Measurements from ENCODE around the gene PNMT.

Gene PNMT

DNA sequence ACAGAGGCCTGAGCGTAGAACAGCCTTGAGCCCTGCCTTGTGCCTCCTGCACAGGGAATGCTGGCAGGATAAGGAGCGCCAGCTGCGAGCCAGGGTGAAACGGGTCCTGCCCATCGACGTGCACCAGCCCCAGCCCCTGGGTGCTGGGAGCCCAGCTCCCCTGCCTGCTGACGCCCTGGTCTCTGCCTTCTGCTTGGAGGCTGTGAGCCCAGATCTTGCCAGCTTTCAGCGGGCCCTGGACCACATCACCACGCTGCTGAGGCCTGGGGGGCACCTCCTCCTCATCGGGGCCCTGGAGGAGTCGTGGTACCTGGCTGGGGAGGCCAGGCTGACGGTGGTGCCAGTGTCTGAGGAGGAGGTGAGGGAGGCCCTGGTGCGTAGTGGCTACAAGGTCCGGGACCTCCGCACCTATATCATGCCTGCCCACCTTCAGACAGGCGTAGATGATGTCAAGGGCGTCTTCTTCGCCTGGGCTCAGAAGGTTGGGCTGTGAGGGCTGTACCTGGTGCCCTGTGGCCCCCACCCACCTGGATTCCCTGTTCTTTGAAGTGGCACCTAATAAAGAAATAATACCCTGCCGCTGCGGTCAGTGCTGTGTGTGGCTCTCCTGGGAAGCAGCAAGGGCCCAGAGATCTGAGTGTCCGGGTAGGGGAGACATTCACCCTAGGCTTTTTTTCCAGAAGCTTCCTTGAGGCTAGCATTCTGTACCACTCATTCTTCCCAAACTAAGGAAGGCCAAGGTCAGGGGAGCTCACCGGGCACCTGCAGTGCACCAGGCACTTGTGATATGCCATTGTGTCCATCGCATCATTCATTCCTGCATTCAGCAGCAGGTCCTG, 1.9 kb downstream of the PNMT start:
- DNase-seq (ENCODE audit: low read depth in 2 of 2): no peak

DNA sequence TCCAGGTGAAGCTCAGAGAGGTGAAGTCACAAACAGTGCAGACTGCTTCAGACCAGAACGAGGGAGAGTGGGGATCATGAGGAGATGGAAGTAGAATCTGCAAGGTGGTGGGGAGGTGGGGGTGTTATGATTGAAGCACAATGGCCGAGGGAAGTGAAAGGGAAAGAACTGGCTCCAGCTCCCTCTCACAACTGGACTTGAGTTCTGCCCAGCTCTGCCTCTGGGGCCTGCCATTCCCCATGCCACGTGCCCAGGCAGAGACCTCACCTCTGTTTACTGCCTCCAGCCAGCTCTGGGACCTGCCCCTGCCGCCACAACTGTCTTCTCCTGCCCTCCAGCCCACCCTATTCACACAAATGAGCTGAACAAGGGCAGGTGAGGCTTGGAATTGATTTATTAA, 2.5 kb downstream of the PNMT start:
- DNase-seq (ENCODE audit: low read depth in 2 of 2): no peak

DNA sequence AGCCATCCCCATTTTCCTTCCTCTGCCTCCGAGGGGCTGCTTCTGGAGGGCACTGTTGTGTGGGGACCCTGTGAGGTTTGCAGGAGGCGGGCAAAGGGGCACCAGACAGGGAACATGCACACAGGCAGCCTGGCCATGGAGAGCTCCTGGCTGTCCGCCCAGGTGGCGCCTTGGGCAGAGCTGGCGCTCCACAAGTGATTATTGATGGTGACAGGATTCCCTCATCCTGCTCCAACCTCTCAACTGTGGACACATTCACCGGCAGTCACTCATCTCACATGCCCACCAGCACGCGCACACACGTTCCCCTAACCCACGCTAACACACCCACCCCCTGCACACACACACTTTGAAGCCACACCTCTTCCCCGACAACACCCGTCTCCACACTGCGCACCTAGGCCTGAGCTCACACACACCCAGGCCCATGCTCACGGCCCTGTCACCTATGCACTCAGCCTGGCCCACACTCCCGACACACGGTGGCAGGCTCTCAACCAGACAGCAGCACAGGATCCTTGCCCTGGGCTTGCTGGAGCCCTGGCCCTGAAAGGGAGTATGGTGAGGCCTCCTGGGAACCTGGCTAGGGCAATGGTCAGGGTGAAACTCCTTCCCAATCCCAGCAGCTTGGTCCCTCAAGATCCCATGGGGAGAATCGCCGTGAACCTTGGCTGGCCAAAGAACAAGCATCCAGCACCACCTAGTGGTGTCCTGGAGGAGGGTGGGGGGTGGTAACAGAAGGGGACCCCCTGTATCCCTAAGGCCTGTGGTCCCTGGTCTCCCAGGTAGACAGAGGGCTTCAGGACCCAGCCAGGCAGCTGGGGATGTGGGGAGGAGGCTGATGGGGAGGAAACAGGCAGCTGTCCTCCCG, 3.6 kb downstream of the PNMT start:
- DNase-seq (ENCODE audit: low read depth in 2 of 2): no peak

DNA sequence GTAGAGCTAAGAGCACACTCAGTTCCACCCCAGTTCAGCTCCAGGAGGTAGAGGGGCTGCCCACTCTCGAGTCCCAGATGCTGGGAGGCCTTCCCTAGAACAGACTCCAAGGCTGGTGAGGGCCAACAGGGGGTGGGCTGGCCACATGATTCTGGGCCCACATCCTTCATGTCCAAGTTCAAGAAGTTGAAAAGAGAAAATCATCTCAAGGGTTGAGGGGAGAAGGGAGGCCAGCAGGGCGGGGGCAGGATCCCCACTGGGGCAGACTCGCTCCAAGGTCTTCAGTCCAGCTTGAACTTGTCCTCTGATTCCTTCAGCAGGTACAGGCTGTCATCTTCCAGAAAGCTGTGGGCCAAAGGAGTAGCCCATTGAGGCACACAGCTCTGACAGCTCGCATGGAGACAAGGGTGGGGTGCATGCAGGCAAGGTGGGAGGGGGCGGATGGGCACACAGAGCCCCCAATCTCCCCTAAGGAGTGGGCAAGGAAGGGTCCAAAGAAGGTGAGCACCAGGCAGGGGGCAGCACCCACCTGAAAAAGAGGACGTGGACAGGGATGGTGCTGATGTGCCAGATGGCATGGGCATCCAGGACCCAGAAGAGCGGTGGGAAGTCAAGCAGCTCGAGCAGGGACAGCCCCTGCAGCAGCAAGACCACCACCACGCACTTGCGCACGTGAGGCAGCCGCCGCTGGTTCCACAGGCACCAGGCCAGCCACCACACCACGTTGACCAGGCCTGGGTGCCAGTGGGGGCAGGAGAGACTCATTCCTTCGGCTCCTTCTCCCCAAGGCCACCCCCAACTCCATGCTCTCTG, 4.5 kb downstream of the PNMT start:
- DNase-seq (ENCODE audit: low read depth in 2 of 2): no peak

DNA sequence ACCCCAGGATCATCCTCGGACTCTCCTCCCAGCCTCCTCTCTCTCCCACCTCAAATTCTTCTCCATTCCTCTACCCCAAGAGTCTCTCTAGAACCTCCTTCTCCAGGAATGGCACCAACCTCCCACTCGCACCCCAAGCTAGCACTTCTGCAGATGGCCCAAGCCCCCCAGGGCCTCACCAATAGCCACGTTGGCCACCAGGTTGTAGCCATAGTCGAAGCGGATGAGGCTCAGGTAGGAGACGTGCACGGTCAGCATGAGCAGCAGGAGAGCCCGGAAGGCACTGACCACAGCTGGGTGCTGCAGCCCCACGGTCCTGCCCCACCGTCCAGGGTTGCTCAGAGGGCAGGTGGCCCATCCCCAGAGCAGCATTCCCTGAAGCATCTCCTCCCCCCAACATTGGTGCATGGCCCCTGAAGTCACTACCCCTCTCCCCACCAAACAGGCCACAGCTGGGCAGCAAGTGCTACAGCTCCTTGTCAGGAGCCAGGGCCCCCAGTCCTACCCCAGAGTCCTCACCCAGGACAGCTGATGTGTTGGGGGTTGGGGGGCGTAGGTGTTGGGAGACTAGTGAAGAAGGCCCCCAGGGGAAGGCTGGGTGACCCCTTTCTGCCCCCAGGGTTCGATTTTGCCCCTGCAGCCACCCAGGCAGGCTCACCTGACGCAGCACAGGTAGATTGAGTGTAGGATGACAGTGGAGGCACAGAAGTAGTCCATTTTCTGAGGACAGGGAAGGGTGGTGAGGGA, 5.3 kb downstream of the PNMT start:
- DNase-seq (ENCODE audit: low read depth in 2 of 2): no peak

DNA sequence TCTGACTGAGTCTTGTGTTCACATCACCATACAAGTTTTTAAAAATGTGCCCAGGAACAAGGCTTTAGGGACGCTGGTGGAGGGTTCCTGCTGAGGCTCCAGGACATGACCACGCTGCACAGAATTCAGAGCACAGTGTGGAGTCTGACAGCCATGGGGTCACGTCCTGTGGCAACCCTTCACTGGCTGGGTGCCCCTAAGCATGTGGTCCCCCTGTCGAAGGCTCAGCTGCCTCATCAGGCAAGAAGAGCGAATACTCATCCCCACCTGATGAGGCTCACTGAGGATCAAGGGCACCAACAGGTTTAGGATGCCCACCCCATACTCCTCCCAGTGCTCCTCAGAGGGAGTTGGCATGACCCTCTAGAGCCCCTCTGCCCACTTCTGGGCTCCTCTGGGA, 5.9 kb downstream of the PNMT start:
- DNase-seq (ENCODE audit: low read depth in 2 of 2): no peak

DNA sequence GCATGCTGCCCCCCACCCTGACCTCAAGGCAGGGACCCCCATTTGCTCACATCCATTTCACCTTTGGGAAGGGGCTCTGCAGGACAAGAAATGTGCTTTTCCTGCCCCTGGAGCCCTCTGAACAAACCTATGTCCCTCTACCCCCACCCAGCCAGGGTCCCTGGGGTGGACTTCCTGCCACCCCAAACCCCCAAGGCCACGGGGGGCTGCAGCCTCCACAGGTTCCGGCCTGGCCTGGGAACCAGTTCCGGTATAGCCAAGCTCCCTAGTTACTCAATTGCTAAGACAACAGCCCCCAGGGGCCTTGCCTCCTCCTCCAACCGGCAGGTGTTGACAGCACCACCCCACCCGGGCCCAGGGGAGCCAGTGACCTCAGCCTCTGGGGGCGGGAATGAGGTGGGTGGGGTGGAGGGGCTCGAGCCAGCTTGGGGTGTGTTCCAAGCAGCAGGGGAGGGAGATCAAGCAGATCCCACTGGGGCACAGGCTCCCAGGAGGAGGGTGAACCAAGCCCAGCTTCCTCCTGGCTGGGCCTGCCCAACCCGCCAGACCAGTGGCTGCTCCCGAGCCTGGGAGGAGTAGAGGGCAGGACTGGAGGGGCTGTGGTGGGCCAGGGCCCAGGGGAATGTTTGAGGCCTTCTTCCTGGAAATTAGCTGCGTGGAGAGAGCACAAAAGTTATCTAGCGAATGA, 6.6 kb downstream of the PNMT start:
- no peak for DNase-seq (ENCODE audit: low read depth in 2 of 2)

DNA sequence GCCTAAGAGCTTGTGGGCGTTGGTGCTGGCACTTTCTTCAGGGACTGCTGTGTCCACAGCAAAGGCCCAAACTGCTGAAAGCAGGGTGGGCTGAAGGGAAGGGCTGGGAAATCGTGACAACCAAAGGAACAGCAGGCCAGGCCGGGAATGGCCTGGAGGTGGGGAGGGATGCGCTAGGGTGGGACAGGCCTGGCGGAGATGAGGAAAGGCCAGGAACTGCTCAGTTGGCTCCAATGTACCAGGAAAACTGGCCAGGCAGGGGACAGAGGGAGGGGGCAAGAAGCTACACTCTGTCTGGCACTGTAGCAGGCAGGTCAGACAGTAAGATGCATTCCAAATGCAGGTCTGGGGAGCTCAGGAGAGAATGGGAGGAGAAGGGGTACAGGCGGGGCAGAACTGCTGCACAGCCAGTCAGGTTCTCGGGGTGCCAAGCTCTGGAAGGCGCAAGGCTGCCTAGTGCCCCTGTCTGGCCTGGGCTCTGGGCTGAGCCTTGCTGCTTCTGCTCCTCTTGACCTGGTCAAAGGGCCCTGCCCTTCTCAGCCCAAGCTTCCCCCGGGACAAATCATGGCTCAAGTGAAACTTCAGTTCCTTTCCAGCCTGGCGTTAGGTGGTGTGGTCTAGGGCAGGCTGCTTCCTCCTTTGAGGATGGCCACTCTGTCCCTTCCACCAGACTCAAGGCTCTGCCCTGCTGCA, 7.3 kb downstream of the PNMT start:
- no peak for DNase-seq (ENCODE audit: low read depth in 2 of 2)

DNA sequence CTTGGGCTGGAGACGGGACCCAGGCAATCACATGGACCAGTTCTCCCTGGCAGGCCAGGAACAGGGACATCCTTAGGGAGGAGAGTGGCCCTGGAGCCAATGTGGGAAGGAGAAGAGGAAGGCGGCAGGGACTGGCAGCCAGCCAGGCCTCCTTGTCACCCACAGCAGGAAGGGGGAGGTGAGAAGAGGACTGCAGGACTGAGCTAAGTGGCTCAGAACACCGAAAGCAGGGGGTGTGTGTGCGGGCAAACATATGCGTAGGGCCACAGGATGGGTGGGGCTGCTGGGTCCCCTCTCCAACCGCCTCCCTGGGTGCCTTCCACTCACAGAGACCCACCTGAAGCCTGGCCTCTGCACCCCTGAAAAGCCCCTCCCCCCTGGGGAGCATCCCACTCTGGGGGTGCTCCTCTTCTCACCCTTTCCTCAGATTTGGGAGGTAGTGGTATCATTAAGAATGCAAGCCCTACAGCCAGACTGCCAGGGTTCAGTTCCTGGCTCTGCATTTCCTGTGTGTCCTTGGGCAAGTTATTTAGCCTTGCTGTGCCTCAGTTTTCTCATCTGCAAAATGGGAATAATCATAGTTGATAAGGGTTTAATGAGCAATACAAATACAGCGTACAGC, 8.1 kb downstream of the PNMT start:
- no peak for DNase-seq (ENCODE audit: low read depth in 2 of 2)

DNA sequence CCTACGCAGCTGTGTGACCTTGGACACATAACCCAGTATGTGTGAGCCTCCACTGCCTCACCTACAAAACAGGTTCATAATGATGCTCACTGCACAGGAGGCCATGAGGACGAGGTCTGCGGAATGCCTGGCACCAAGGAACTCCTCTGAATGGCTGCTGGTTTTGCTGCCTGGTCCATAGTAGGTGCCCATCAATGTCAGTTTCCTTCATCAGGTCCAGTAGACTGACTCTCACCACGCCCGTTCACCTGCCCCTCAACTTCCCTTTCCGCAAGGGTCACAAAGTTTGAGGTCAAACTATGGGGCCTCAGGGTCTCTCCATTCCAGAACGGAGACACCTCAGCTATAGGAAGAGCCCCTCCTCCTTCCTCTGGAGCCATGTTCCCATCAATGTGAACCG, 8.8 kb downstream of the PNMT start:
- no peak for DNase-seq (ENCODE audit: low read depth in 2 of 2)

DNA sequence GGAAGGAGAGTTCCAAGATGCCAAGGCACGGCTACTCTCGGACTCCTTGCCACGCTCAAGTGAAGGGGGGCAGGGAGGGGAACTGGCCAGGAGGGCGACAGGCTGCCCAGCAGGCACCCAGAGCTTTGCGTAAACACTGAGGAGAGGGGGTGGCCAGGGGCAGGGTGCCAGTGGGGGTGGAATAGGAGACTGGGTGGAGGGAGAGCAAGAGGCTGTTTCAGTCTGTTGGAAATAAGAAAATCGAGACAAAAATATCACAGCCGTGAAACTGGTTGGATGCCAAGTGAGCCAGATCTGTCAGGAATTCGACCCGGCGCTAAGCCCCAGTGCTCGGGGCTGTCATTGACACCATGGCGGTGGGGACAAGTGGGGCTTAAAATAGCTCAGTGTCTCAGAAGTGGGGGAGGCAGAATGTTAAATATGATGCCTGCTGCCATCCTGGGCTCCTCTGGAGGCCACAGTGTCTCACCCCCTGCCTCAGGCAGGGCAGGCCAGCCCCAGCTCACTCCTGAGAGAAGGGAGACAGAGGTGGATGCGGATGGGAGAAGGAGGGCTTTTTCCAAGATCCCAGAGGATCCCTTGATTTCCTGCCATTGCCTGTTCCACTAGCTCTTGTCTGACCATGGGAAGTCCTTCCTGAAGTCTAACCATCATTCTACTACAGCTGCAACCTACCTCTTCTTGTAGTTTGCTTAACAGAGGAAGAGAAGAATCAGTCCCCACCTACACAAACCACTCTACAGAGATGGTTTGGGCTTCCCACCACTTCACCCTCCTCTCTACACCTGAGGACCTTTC, 9.5 kb downstream of the PNMT start:
- DNase-seq (ENCODE audit: low read depth in 2 of 2): no peak

DNA sequence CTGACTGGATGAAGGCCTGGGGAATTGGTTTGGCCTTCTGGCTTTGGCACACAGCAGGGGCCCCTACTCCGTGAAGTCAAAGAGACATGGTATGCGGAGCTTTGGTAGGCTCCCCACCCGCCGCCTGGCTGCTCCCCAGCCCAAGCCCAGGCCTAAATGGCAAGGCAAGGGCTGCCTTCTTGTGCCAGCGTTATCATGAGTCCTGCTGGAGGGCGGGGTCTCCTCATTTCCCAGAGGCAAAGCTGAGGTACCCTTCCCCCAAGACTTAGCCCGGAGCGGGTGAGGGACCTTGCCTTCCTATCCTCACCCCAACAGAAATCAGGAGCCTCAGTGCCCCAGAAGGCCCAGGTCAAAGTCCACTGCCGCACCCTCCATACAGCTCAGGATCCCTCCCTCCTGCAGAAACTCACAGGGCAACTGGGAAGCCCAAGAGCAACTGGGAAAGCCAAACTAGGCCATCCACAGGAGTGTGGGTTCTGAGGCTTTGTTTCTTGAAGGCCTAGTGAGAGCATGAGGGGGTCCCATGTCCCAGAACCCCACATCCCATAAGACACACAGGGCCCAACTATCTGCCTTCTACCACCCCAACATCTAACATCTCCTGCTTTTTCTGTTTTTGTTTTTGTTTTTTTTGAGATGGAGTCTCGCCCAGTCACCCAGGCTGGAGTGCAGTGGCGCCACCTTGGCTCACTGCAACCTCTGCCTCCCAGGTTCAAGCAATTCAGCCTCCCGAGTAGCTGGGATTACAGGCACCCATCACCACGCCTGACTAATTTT, 10.3 kb downstream of the PNMT start:
- no peak for DNase-seq (ENCODE audit: low read depth in 2 of 2)

DNA sequence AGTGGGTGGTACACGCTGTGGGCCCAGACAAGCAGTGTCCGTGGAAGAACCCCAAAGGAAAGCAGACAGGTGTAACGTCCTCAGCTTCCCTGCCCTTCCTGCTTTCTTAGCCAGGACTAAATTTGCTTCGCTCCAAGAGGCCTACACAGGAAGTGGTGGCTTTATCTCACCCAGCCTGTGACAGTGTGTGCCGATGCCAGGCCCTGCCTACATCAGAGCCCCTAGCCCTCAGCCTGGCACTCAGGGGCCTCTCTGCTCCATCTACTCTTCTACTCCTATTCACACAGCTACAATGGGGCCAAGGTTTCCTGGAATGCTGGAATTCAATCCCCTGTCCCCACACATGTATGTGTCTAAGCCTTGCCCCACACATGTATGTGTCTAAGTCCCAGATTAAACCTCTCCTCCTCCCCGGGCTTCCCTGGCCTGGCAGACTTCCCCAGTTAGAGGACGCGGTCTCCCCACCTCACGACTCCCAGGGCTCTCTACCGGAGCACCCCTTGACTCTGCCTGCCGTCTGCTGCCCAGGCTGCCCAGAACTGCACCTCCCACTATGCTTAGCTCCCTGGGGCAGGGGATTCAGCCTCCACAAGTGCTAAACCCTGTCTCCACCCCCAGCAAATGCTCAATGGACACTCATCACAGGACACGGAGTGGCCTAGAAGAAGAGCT, 11.4 kb downstream of the PNMT start:
- DNase-seq (ENCODE audit: low read depth in 2 of 2): no peak

DNA sequence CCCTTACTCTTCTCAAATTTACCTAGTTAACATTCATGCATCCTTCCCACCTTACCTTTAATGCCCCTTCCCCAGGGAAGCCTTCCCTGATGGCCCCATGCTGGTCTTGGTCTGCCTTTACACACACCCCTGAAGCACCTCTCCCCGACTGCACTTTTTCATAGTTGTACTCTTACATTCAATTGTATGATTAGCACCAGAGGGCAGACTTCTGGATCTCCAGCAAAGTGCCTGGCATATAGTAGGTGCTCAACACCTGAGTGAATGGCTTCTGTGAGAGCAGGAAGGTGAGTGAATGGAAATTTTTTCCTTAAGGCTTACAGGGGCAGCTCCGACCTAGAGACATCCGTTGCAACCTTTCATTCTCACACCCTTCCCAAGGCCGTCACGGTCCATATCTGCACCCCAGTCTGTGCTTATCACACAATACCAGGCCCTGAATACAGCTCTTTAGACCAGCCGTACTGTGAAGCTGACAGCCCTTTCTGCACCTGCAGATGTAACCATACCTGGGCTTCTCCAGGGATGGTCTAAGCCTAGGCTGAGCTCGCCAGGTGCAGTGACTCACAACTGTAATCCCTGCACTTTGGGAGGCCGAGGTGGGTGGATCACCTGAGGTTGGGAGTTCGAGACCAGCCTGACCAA, 15.2 kb downstream of the PNMT start:
- DNase-seq (ENCODE audit: low read depth in 2 of 2): no peak

DNA sequence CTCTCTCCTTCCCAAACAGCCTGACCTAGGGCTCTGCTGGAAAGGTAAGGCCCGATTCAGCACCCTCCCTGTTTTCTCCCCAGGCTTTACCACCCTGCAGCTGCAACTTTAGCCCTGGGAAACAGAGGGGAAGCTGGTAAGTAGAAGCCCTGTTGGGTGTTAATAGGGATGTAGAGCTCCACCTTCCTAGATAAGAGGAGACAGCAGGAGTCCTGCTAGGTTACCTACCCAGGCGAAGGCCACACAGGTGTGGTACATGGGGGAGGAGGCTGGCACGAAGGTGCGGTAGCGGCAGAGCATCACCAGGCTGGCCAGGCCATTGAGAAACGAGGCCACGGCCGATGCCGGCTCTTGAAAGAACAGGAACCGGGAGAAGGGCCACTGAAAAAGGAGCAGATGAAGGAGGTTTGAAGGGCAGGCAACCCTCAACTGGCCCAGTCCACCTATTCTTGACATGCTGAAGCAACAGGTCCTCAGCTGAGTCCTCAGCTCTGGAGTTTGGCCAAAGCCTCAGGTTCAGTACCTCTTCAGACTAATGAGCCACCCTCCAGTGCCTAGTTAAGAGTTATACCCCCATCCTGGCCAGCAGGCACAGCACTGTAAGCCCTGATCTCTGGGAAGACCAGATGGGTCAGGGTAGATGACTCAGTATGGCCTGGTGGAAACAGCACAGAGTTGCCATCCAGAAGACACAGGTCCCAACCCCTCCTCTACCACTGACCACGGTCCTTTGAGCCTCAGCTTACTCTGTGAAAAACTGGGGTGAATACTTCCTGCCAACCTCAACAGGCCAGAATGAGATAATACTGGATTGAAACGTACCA, 16.3 kb downstream of the PNMT start:
- DNase-seq (ENCODE audit: low read depth in 2 of 2): no peak

DNA sequence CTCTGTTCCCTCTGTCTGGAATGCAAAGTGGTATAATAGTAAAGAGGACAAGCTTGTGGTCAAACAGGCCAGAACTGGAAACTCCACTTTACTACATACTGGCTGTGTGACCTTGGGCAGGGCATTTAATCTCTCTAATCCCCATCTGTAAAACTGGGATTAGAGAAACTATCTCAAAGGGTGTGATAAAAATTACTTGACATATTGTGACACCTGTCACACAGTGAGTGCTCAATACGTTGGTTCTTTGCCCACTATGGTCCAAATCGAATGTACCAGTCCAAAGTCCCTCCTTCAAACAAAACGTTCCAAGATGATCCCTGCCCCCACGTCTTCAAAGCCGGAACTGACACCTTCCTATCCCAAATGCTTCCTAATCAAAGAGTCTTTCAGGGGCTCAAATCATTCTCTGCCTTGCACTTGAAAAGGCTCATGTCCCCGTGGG, 18.9 kb downstream of the PNMT start:
- DNase-seq (ENCODE audit: low read depth in 2 of 2): no peak

Measured in fibroblast of skin of left biceps (primary cell).